ENCODE data around the gene AARS1. TPM values are rescaled to one million over a fixed set of nuclear protein-coding genes. Genes with fewer than 3 reads are reported as not detected.
"Not testable (repeated sequence)": the region's sequence is repeated elsewhere in the genome, so short reads cannot be mapped to it uniquely, and the experiment has no call there.

The AARS1 gene
- total RNA-seq, 4 donors from 2014 or later, result 67.1 to 101 (median 87.2) TPM

- WGBS, result no CpG with 5 or more reads among the region's 2 CpGs
- H3K4me3 ChIP-seq; DNase-seq (ENCODE audit: extremely low spot score); H3K27ac ChIP-seq (replicated peaks in 1 of 4); H3K27me3 ChIP-seq; H3K9me3 ChIP-seq; H3K4me1 ChIP-seq; intact Hi-C loops (cut with DNase I): not testable (repeated sequence)
- peaks cover 0 to 74% (median 27%) of the 10 kb centered on the region in 4 donors for H3K36me3 ChIP-seq
These were observed 66.1 kb downstream of the AARS1 start for GRCh38 chr16:70223216-70223615.

- intact Hi-C loops (cut with DNase I); H3K4me3 ChIP-seq; H3K9me3 ChIP-seq; H3K27me3 ChIP-seq; DNase-seq (ENCODE audit: extremely low spot score); H3K4me1 ChIP-seq; H3K27ac ChIP-seq (replicated peaks in 1 of 4): not testable (repeated sequence)
- peaks cover 0 to 72% (median 26%) of the 10 kb centered on the region in 4 donors for H3K36me3 ChIP-seq
- WGBS, result 92% methylated on average over 2 of the region's 2 CpGs
These were observed 66.7 kb downstream of the AARS1 start for GRCh38 chr16:70222574-70222973.

- H3K4me1 ChIP-seq; H3K27ac ChIP-seq (replicated peaks in 1 of 4); DNase-seq (ENCODE audit: extremely low spot score); H3K9me3 ChIP-seq; H3K27me3 ChIP-seq; intact Hi-C loops (cut with DNase I); H3K4me3 ChIP-seq: not testable (repeated sequence)
- WGBS, result 100% methylated on average over 1 of the region's 2 CpGs
- peaks cover under 1 to 58% (median 11%) of the 10 kb centered on the region in 4 donors for H3K36me3 ChIP-seq
These were observed 70.7 kb downstream of the AARS1 start for GRCh38 chr16:70218586-70218985.

- DNase-seq (ENCODE audit: extremely low spot score); H3K4me3 ChIP-seq; H3K4me1 ChIP-seq; intact Hi-C loops (cut with DNase I); H3K27me3 ChIP-seq; H3K27ac ChIP-seq (replicated peaks in 1 of 4); H3K9me3 ChIP-seq: not testable (repeated sequence)
- peaks cover 0 to 12% (median 1%) of the 10 kb centered on the region in 4 donors for H3K36me3 ChIP-seq
- WGBS, result 97% methylated on average over 6 of the region's 6 CpGs
These were observed 82.9 kb downstream of the AARS1 start for GRCh38 chr16:70206382-70206781.

GRCh38 chr16:70204668-70205405 is 84.5 kb downstream of the AARS1 start:
- 94% methylated on average over 7 of the region's 46 CpGs for WGBS
- H3K4me1 ChIP-seq; H3K4me3 ChIP-seq; H3K27me3 ChIP-seq; DNase-seq (ENCODE audit: extremely low spot score); H3K27ac ChIP-seq (replicated peaks in 1 of 4); H3K9me3 ChIP-seq; intact Hi-C loops (cut with DNase I): not testable (repeated sequence)
- peaks cover 0 to 12% (median 1%) of the 10 kb centered on the region in 4 donors for H3K36me3 ChIP-seq

GRCh38 chr16:70204010-70204409 is 85.3 kb downstream of the AARS1 start:
- H3K27me3 ChIP-seq; H3K4me1 ChIP-seq; H3K9me3 ChIP-seq; H3K27ac ChIP-seq (replicated peaks in 1 of 4); intact Hi-C loops (cut with DNase I); DNase-seq (ENCODE audit: extremely low spot score); H3K4me3 ChIP-seq: not testable (repeated sequence)
- H3K36me3 ChIP-seq, result peaks cover 0 to 12% (median 1%) of the 10 kb centered on the region in 4 donors
- WGBS, result 80% methylated on average over 1 of the region's 29 CpGs

GRCh38 chr16:70203508-70203907 is 85.8 kb downstream of the AARS1 start:
- H3K4me1 ChIP-seq; H3K4me3 ChIP-seq; DNase-seq (ENCODE audit: extremely low spot score); H3K27ac ChIP-seq (replicated peaks in 1 of 4); H3K27me3 ChIP-seq; intact Hi-C loops (cut with DNase I); H3K9me3 ChIP-seq: not testable (repeated sequence)
- peaks cover 0 to 10% (median 1%) of the 10 kb centered on the region in 4 donors for H3K36me3 ChIP-seq
- 61% methylated on average over 3 of the region's 7 CpGs for WGBS

Small RNA genes within 50 kb of the gene (small RNA-seq; reads per million reads assigned to genes)
- gene AC009060.2, result 0 reads per million in 3 donors
- 0 reads per million in 3 donors for gene RN7SL279P

Other genes with a start within 250 kb of the AARS1 start
- gene PDPR, start 175.2 kb downstream of the AARS1 start, total RNA-seq, result 10 to 100 TPM; 19.1 to 31.8 (median 27.4) TPM
- under 1 TPM in 1 of 4 donors, not detected in 3; 0.58 TPM for gene CLEC18C, start 115.7 kb downstream of the AARS1 start, total RNA-seq
- 10 to 100 TPM; 17.0 to 38.0 (median 30.6) TPM for gene EXOSC6, start 37.6 kb downstream of the AARS1 start, total RNA-seq
- gene DDX19B, start 9.7 kb upstream of the AARS1 start, total RNA-seq, result 10 to 100 TPM; 36.1 to 48.7 (median 41.1) TPM
- gene DDX19A, start 57.4 kb upstream of the AARS1 start, total RNA-seq, result 10 to 100 TPM; 44.0 to 54.0 (median 52.8) TPM
- 10 to 100 TPM; 18.6 to 34.9 (median 27.2) TPM for gene ST3GAL2, start 149.6 kb upstream of the AARS1 start, total RNA-seq
- 10 to 100 TPM in 3 of 4 donors, 1 to 10 TPM in 1; 8.3 to 13.7 (median 12.3) TPM for gene FCSK, start 165.1 kb upstream of the AARS1 start, total RNA-seq
- 10 to 100 TPM; 30.6 to 40.0 (median 35.8) TPM for gene COG4, start 234.0 kb upstream of the AARS1 start, total RNA-seq
- gene SF3B3, start 234.3 kb upstream of the AARS1 start, total RNA-seq, result 10 to 100 TPM; 51.1 to 90.6 (median 66.2) TPM